ENCODE results near the gene VEZT.
A peak's percentile ranks its signal among the peaks of the same experiment; 100 is the strongest.

VEZT gene

DNA sequence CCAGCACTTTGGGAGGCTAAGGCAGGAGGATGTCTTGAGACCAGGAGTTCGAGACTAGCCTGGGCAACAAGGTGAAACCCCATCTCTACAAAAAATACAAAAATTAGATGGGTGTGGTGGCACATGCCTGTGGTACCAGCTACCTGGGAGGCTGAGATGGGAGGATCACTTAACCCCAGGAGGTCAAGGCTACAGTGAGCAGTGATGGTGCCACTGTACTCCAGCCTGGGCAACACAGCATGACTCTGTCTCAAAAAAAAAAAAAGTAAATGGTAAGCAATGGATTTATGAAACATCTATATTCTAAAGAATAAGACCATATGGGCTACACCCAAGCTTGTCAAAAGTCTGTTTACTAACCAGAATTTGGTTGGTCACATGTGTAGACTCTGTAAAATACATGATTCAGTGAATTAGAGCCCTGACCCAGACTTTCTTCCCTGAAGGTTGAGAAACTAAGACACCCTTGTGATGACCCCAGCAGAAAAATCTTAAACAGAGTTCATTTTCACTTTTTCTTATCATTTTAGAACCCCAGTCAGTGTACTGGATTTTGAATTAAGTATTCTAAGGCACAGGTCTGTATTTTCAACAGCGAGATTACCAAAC lies 12.5 kb upstream of the VEZT start:
- TF ChIP-seq ZNF274 (IDR thresholded peaks at IDR 0.05; ENCODE audit: low read depth, low read length), result no peak
- H3K4me3 ChIP-seq (ENCODE audit: low read length), result no peak overlapping the region

DNA sequence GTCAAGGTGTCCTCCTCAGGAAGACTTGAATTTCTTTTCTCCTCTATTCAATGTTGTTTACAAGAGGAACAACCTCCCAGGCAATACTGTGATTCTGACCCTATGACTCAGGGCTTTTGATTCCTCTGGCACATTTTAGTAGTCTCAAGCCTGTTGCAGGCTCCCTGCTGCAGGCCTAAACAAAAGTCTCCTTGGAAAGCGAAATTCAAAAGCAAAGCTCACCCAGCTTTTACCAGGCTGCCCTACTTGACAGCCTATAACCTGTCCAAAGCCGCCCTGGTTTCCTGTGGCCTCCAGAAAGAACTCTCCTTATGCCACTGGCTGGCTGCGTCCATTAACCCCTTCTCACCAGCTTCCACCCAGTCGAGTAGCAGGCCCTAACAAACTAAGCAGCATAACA lies 11.9 kb upstream of the VEZT start:
- H3K4me3 ChIP-seq (ENCODE audit: low read length), result no peak overlapping the region
- TF ChIP-seq ZNF274 (IDR thresholded peaks at IDR 0.05; ENCODE audit: low read depth, low read length), result no peak

DNA sequence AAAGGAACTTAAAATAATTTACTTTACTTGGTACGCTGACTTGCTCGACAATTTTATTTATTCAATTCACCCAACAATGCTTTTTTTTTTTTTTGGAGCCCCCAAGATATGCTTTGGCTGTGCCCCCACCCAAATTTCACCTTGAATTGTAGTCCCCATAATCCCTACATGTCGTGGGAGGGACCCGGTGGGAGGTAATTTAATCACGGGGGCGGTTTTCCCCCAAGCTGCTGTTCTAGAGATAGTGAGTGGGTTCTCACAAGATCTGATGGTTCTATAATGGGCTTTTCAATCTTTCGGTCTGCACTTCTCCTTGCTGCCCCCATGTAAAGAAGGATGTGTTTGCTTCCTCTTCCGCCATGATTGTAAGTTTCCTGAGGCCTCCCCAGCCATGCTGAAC lies 10.7 kb upstream of the VEZT start:
- TF ChIP-seq ZNF274 (IDR thresholded peaks at IDR 0.05; ENCODE audit: low read depth, low read length), result no peak
- no peak overlapping the region for H3K4me3 ChIP-seq (ENCODE audit: low read length)

DNA sequence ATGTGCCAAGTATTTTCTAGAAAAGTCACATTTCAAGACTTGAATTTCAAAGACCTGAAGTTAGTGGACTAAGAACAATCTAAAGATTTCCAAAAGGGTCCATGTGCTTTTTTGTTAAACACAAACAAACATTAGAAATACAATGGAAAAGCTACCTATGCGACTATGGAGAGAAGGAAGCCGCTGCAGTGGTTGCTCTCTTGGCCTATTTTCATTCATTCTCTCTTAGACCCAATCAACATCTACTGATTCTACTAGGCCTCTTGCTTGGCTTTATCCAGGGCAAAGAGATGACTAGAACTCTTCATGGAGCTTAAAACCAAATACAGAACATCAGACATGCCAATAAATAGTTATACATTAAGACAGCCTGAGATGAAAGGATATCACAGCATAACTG lies 10.2 kb upstream of the VEZT start:
- TF ChIP-seq ZNF274 (IDR thresholded peaks at IDR 0.05; ENCODE audit: low read depth, low read length), result no peak
- no peak overlapping the region for H3K4me3 ChIP-seq (ENCODE audit: low read length)

DNA sequence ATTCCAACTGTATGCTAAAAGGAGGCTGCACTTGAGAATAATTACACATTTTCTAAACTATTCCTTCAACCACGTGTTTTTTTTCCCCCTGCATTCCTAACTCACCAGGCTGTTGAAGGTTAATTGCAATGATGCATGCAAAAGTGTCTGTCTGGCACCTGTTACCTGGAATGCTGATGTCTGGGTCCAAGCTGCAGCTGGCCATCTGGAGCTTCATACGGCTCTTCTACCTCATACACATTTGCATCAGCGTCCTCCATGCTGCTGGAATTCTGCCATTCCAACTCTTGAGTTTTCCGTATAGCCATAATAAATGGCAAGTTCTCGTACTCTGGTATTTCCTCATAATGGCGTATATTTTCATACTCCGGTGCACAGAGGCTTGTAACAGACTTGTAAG lies 8.9 kb upstream of the VEZT start:
- no peak for TF ChIP-seq ZNF274 (IDR thresholded peaks at IDR 0.05; ENCODE audit: low read depth, low read length)
- H3K4me3 ChIP-seq (ENCODE audit: low read length), result no peak overlapping the region

DNA sequence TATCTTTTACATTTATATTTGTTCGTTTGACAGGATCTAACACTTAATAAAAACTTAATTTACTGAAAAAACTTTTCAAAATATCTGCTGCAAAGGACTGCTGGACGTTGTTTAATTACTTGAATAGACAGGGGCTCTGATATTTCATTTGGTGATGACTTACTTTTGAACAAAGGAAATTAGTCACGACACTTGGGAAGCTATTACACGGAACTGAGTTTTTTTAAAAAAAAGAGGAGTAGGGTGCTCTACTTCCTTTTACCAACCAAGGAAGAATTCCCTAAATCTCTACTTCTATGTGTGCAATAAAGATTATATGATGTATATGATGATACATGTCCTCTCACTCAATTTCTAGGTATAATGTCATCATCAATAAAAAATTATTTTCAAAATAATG lies 5.0 kb upstream of the VEZT start:
- H3K4me3 ChIP-seq (ENCODE audit: low read length), result no peak overlapping the region
- TF ChIP-seq ZNF274 (IDR thresholded peaks at IDR 0.05; ENCODE audit: low read depth, low read length), result no peak

DNA sequence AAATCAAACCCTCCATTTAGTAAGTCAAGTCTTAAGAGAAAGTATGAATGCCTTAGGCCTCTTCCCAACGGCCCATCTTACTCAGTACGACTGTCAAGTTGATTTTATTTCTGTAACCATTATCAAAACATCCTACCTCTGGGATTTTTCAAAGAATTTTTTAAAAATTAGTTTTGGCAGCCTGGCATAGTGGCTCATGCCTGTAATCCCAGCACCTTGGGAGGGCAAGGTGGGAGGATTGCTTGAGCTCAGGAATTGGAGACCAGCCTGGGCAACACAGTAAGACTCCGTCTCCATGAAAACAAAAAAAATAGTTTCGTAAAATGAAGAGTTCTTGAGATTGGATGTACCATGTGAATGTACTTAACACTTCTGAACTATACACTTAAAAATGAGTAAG lies 4.5 kb upstream of the VEZT start:
- no peak for TF ChIP-seq ZNF274 (IDR thresholded peaks at IDR 0.05; ENCODE audit: low read depth, low read length)
- no peak overlapping the region for H3K4me3 ChIP-seq (ENCODE audit: low read length)

DNA sequence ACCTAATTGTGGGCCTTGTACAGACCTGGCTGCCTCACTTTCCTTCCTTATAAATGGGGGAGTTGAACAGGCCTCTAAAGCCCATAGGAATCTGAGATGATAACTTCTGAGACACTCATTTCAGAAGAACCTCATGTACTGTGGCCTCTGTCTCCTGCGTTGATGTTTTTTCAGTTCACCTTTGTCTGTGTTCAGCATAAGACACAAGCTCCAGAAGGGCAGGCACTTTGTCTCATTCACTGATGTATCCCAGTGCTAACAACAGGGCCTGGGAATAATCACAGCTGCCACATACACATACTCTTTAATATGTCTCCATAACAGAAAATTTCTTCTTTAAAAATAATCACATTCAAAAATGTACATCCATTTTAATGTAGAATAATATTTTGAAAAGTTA lies 3.7 kb upstream of the VEZT start:
- no peak for TF ChIP-seq ZNF274 (IDR thresholded peaks at IDR 0.05; ENCODE audit: low read depth, low read length)
- H3K4me3 ChIP-seq (ENCODE audit: low read length), result no peak overlapping the region

DNA sequence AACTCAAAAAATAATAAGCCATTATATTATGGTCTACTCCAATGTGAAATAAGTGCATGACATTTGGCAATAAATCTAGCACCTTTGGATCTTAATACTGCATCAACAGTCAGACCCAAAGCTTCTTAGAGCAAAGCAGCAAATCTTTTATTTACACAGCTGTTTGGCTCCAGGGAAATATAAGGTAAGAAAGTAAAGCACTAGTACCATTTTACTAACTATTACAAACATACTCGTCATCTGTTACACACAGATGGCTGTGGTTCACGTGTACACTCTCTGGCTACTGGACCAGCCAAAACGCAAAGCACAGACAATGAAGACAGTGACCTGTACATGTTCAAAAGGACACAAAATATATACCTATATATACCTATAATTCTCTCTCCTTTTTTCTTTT lies 3.1 kb upstream of the VEZT start:
- no peak overlapping the region for H3K4me3 ChIP-seq (ENCODE audit: low read length)
- no peak for TF ChIP-seq ZNF274 (IDR thresholded peaks at IDR 0.05; ENCODE audit: low read depth, low read length)

DNA sequence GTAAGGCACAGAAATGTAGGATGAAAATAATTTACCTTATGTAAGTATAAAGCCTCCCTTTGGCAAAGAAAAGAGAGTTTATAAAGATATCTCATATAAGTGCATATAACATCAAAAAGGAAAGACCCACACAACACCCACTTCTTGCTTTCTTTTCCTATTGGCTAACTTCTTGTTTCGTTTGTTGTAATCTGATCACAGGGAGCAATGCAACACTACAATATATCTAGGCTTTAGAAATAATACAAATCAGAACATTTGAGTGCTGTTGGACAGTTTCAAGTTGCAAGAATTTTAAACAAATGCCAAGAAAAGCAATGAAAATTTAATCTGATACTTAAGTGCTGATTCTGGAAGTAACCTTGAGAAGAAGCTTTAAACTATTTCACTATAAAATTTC lies 1.7 kb upstream of the VEZT start:
- H3K4me3 ChIP-seq (ENCODE audit: low read length), result peak overlapping the region; percentile 77; the same call in 1 of the 2 replicates
- no peak for TF ChIP-seq ZNF274 (IDR thresholded peaks at IDR 0.05; ENCODE audit: low read depth, low read length)

DNA sequence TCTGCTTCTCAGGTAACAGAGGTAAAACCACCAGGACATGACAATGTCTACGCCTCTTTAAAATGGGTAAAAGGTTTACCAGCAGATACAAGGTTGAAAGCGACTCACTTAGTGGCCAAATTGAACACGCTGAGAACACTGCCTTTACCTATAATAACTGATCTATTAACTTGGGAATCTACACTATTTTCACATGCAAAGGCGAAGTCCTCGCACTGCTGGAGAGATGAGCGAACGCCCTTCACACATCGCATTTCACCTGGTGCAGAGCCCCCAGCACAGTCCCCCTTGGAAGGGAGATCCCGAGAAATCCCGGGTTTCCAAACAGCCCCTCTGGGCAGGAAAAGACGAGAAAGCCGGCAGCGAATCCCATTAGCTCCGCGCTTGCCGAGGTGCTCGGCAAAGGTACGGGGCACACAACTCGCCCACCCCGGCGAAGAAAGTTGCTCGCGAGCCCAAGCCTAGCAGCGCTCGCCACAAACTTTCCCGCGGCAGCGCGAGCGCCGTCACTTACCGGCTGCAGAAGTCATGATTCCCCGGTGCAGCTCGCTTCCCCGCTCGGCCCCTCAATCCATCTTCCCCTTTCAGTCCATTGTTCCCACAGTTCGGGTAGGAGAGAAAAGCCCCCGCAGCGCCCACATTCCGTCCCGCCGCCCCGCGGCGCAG lies 763 bp upstream of the VEZT start:
- H3K4me3 ChIP-seq (ENCODE audit: low read length), result peak overlapping the region; percentile 77
- no peak for TF ChIP-seq ZNF274 (IDR thresholded peaks at IDR 0.05; ENCODE audit: low read depth, low read length)

DNA sequence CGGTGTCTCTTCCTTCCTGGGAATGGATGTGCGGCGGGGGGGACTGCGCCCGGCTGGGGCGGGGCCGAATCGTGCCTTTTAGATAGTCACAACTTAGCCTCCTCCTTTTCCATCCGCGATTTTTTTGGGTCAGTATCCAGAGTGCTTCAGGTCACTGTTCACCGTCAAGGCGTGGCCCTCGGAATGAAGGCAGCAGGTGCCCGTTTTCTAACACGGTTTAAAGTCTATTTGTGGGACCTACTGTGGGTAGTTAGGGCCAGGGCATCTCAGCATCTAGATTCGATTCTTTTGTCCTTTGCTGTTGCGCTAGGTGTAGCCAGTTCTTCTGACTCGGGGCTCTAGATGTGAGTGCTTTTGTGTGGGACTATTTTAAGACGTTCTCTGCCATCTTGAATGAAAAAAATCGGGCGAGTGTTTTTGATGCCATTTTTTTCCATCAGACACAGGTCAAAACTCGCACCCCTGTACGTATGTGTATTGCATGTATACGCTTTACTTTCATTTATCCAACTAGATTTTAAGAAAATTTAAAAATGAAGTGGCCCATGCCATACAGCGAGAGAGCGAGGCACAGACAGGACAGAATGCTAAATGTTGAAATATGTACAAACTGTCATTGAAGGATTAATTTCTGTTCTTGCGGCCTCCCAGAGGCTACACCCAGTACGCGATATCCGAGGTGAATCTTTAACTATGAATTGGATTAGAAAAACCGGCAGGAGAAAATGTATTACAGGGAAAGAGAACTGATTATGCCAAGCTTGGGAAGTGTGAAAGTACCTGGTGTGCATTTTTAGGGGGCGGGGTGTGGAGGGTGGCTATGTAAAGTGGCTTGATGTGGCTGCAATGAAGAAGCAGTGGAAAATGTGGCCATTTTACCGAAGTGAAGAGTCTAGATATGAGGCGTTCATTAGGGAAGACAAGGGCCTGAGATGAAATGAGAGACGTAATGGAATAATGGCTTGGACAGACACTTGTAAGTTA lies 835 bp downstream of the VEZT start:
- TF ChIP-seq ZNF274 (IDR thresholded peaks at IDR 0.05; ENCODE audit: low read depth, low read length), result no peak
- peak overlapping the region; percentile 91 for H3K4me3 ChIP-seq (ENCODE audit: low read length)

DNA sequence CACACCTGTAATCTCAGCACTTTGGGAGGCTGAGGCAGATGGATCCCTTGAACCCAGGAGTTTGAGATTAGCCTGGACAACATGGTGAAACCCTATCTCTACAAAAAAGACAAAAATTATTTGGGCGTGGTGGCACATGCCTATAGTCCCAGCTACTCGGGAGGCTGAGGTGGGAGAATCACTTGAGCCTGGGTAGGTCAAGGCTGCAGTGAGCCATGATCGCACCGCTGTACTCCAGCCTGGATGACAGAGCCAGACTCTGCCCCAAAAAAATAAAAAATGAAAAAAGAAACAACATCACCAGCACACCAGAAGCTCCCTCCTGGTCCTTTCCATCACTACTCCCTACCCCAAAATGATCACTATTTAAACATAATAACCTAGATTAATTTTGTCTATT lies 2.6 kb downstream of the VEZT start:
- no peak for TF ChIP-seq ZNF274 (IDR thresholded peaks at IDR 0.05; ENCODE audit: low read depth, low read length)
- H3K4me3 ChIP-seq (ENCODE audit: low read length), result no peak overlapping the region

DNA sequence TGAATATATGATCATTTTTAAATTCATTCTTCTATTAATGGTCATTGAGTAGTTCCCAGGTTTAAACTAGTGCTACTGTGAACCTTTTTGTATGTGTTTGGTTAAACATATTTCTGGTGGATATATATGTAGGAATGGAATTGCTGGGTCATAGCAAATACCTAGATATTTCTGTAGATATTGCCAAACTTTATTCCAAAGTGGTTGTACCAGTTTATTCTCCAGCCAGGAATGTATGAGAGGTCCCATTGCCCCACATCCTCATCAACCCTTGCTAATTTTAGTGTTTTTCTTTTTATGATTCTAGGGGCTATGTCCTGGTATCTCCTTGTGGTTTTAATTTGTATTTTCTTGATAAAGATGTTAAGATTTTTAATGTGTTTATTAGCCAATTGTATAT lies 3.1 kb downstream of the VEZT start:
- TF ChIP-seq ZNF274 (IDR thresholded peaks at IDR 0.05; ENCODE audit: low read depth, low read length), result no peak
- no peak overlapping the region for H3K4me3 ChIP-seq (ENCODE audit: low read length)

Measured in GM08714 (cell line).